Stimulated activated CD8-positive, alpha-beta memory T cell treated with anti-CD3 and anti-CD28 coated beads, Interleukin-15, amount 100 ng/mL, for 48 hours (primary cell): ENCODE results near the gene INPP5J.
"Not testable (repeated sequence)": the region's sequence is repeated elsewhere in the genome, so short reads cannot be mapped to it uniquely, and the experiment has no call there.

Source experiments
- DNase-seq, 2 donors: peaks; one replicate each; pipeline ENCODE4 v3.0.0-alpha.2; 2020; ENCODE audit warnings: low read depth in 2 of 2

INPP5J gene

GRCh38 chr22:31150615-31151014 lies 27.8 kb downstream of the INPP5J start:
- DNase-seq = no peak

GRCh38 chr22:31151872-31152271 lies 29.1 kb downstream of the INPP5J start:
- DNase-seq = no peak

- no peak for DNase-seq
Measured at GRCh38 chr22:31153357-31153756, 30.6 kb downstream of the INPP5J start.

GRCh38 chr22:31154975-31155374 lies 32.2 kb downstream of the INPP5J start:
- DNase-seq = no peak

DNA sequence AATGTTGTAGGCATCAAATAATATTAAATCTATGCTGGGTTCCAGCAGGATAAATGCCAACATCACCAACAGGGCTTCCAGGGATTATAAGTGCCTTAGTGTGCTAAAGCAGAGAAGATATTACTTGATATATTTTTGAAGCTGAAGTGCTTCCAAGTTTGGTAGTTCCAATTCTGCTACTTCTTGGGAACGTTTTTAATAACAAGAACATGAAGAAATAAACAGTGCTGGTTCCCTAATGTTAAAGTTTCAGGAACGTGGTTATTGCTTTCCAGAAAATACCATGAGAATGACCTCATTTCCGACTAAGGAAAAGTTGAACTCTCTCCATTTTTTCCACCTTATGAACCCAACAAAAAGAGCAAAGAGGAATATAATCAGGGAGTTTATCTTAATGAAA lies 32.7 kb downstream of the INPP5J start:
- no peak for DNase-seq

DNA sequence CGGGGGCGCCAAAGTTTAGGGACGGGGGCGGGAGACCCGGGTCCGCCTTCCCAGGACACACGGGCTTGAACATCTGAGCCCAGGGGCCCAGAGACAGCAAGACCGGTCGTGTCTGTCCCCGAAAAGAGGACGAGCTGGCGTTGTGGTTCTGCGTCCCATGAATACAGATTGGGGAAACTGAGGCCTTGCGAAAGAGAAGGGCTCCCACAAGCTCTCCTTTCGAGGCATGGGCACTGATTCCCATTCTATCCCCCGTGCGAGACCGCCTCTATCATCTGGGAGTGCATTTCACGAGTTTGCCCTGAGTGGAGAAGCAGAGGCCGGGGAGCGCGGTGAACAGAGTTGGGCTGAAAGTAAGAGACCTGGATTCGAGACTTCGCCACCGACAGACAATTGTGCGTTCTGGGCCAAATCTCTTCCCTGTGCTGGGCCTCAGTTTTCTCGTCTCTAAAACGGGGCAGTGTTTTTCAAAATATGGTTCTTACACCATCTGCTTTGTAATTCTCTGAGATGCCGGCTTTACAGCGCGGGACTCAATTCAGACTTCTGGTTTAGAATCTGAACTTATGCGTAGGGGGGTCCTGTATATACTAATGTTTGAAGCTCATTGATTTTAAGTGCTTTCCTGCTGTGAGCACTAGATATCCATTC lies 37.7 kb downstream of the INPP5J start:
- no peak for DNase-seq

DNA sequence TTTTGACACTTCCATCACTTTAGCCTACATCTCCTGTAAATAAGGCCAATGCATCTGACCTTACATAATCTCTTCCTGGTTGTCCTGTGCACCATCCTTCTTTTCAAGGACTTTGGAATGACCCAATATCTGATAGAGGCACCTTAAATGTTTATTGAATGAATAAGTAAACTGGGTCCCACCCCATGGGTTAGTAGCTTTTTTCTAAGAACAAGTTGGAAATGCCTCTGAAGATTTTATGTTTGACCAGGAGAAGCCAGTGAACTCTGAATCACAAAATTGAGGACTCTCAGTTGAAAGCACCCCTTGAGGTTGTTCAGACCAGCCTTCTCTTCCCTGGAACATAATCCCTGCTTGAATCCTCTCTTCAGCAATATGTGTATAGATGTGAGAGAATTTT lies 38.6 kb downstream of the INPP5J start:
- DNase-seq = no peak

- DNase-seq = no peak
Measured at GRCh38 chr22:31162015-31162765, 39.4 kb downstream of the INPP5J start.

GRCh38 chr22:31170971-31171370 lies 48.2 kb downstream of the INPP5J start:
- DNase-seq = no peak

- DNase-seq = not testable (repeated sequence)
Measured at GRCh38 chr22:31171734-31172133, 49.0 kb downstream of the INPP5J start.

- DNase-seq = no peak
Measured at GRCh38 chr22:31173386-31174145, 50.8 kb downstream of the INPP5J start.

DNA sequence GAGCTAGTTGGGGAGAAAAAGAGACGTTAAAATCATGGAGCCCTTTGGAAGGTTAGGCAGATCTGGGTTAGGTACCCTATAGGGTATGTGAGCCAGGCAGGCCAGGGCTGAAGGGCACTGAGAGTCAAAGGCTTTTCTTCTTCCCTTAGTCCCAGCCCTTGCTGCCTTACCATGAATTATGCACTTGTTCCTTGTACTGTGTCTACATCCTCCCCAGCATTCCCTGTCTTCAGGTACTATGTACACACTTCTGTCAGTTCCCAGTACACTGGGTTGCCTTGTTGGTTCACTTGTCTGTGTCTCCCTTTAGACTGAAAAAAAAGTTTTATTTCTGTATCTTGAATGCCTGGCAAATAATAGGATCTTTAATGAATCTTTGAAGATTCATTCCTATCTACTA lies 54.2 kb downstream of the INPP5J start:
- no peak for DNase-seq

DNA sequence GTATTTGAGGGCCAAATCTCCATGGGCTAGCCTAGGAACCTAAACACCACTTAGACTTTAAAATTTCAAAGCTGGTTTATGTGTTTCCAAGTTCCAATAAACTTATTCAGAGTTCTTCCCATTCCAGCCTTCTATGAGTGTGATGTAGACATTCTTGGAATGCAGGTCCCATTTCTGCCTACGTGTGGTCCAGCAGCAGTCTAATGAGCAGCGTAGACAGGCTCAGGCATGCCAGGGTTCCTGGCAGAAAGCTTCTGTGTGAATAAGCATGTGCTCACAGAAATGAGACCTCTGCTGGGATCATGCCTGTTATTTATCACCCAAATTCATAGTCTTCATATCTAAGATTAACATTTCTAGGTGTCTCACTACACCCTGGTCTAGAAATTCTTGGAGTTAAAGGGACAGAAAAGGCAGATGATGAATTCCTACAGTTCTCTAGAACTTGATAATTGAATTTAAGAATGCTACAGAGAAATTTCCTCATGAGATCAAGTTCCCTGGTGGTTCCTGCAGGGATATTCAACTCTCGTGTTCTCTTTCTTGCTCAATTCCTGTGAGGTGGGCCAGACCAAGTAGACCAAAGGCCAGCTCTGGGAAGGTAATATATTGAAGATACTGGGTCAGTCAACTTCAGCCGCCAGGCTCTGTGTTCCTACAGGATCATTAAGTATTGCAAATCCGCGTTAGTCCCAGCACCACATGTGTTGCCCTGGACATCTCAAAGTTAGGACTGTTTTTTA lies 54.8 kb downstream of the INPP5J start:
- no peak for DNase-seq

DNA sequence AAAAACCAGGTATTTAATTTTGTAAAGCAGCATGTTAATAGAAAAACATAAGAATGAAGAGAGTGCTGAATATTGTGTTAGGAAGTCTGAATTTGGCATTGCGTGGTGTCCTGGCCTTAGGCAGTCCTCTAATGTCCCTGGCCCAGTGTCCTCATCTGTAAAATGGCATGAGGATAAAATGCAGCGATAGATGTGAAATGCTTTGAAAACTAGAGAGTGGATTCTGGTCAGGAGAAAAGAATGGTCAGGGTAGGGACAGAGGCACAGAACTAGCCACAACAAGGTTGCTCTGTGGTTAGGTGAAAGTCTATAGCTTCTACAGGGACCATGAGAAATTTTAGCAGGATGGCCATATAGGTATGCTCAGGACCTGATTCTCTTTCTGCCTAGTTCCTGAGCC lies 56.1 kb downstream of the INPP5J start:
- DNase-seq = no peak

- DNase-seq = no peak
Measured at GRCh38 chr22:31179345-31179744, 56.6 kb downstream of the INPP5J start.

- DNase-seq = no peak
Measured at GRCh38 chr22:31184015-31184414, 61.2 kb downstream of the INPP5J start.
